DOHH2 (cell line): ENCODE data around the gene RNF150.

Experiments
- H3F3A ChIP-seq: fragments of 200-600 bp; sonication (generic), shearing (Covaris generic); 2 replicates; pipeline ENCODE4 v1.6.0; 2016; ENCODE audit warnings: antibody characterized with exemption, mild to moderate bottlenecking; ENCODE audit not compliant: control insufficient read depth, insufficient read depth
- H3K27ac ChIP-seq: fragments of 200-600 bp; sonication (generic); 2 replicates; pipeline ENCODE4 v1.5.1; 2014; ENCODE audit warnings: low read depth, mild to moderate bottlenecking, low read length, moderate library complexity
- H3K27me3 ChIP-seq: fragments of 200-600 bp; sonication (generic); 2 replicates; pipeline ENCODE4 v1.6.1; 2014; ENCODE audit warnings: mild to moderate bottlenecking, low read length, mixed read lengths; ENCODE audit not compliant: control insufficient read depth
- H3K36me3 ChIP-seq: fragments of 200-600 bp; sonication (generic); 2 replicates; pipeline ENCODE4 v1.6.1; 2014; ENCODE audit warnings: mild to moderate bottlenecking, low read length, moderate library complexity, mixed read lengths; ENCODE audit not compliant: control insufficient read depth
- H3K4me1 ChIP-seq: fragments of 200-600 bp; sonication (generic); 2 replicates; pipeline ENCODE4 v1.6.1; 2014; ENCODE audit warnings: mild to moderate bottlenecking, low read length, mixed read lengths; ENCODE audit not compliant: control insufficient read depth
- H3K4me2 ChIP-seq: fragments of 200-600 bp; sonication (generic); 2 replicates; pipeline ENCODE4 v1.6.0; 2014; ENCODE audit warnings: mild to moderate bottlenecking, low read length, moderate library complexity
- H3K4me3 ChIP-seq: fragments of 200-600 bp; sonication (generic); 2 replicates; pipeline ENCODE4 v1.5.1; 2014; ENCODE audit warnings: mild to moderate bottlenecking, low read length, mixed read lengths
- H3K79me2 ChIP-seq: fragments of 200-600 bp; sonication (generic); 2 replicates; pipeline ENCODE4 v1.6.1; 2014; ENCODE audit warnings: mild to moderate bottlenecking, low read length, mixed read lengths; ENCODE audit not compliant: control insufficient read depth
- H3K9me2 ChIP-seq: fragments of 200-600 bp; sonication (generic); replicated peaks from 2 replicates; pipeline ENCODE4 v1.6.1; 2014; ENCODE audit warnings: mild to moderate bottlenecking, low read length, mixed read lengths; ENCODE audit not compliant: control insufficient read depth
- H3K9me3 ChIP-seq: fragments of 200-600 bp; sonication (generic); 2 replicates; pipeline ENCODE4 v1.6.1; 2014; ENCODE audit warnings: antibody characterized with exemption, low read length, mixed read lengths; ENCODE audit not compliant: control insufficient read depth, insufficient read depth
- H4K20me1 ChIP-seq: fragments of 200-600 bp; sonication (generic); 2 replicates; pipeline ENCODE4 v1.6.0; 2014; ENCODE audit warnings: low read depth, mild to moderate bottlenecking, antibody characterized with exemption, low read length, moderate library complexity; ENCODE audit not compliant: control insufficient read depth, insufficient read depth
- CTCF ChIP-seq: fragments of 200-600 bp; sonication (generic); IDR thresholded peaks from one replicate; pipeline ENCODE4 v1.5.1; 2014; ENCODE audit warnings: antibody characterized with exemption, mild to moderate bottlenecking, low read depth, low read length; ENCODE audit not compliant: poor library complexity, severe bottlenecking
- EZH2phosphoT487 ChIP-seq: fragments of 200-600 bp; sonication (generic); IDR thresholded peaks from 2 replicates; pipeline ENCODE4 v1.6.1; 2017; ENCODE audit warnings: borderline replicate concordance, mild to moderate bottlenecking, antibody characterized with exemption, low read length, moderate library complexity, mixed read lengths

The RNF150 gene

DNA sequence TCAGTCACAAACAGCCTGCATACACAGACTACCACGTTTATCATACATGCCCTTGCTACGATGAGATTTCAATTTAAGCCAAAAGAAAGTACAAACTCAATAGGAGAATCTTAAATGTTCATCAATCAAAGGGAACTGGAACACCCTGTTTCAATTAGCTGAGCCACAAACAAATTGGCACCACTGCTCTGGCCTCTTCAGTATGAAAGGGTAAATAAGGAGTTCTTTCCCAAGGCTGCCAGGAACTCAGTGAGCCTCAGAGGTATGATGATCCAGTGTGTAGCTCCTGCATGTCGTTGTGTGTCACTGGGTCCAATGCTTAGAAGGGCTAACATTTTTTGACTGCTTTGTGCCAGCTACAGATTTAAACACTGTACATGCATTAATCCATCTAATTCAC lies 5.4 kb downstream of the RNF150 start:
- Histone ChIP-seq H3K4me1 (no peaks in the 10 kb centered on the region), H4K20me1 (no peaks in the 10 kb centered on the region), H3K27ac (no peak overlapping the region), H3K27me3 (no peaks in the 10 kb centered on the region), H3F3A (no peaks in the 10 kb centered on the region), H3K79me2 (no peaks in the 10 kb centered on the region), H3K9me2 (no peaks in the 10 kb centered on the region), H3K36me3 (no peaks in the 10 kb centered on the region), H3K9me3 (no peaks in the 10 kb centered on the region), H3K4me3 (no peak overlapping the region), H3K4me2 (no peak overlapping the region)
- TF ChIP-seq EZH2phosphoT487 = no peak
- TF ChIP-seq CTCF = no peak

GRCh38 chr4:141126769-141127168 lies 6.5 kb downstream of the RNF150 start:
- H4K20me1 ChIP-seq = no peaks in the 10 kb centered on the region
- H3K27me3 ChIP-seq = no peaks in the 10 kb centered on the region
- no peak overlapping the region for H3K27ac ChIP-seq
- no peak overlapping the region for H3K4me2 ChIP-seq
- no peaks in the 10 kb centered on the region for H3K36me3 ChIP-seq
- H3K9me3 ChIP-seq = no peaks in the 10 kb centered on the region
- no peak for TF ChIP-seq CTCF
- no peak for TF ChIP-seq EZH2phosphoT487
- H3K9me2 ChIP-seq = no peaks in the 10 kb centered on the region
- H3F3A ChIP-seq = no peaks in the 10 kb centered on the region
- no peaks in the 10 kb centered on the region for H3K79me2 ChIP-seq
- H3K4me3 ChIP-seq = no peak overlapping the region
- no peaks in the 10 kb centered on the region for H3K4me1 ChIP-seq

- Histone ChIP-seq H3K36me3 (no peaks in the 10 kb centered on the region), H3F3A (no peaks in the 10 kb centered on the region), H3K4me2 (no peak overlapping the region), H3K4me1 (no peaks in the 10 kb centered on the region), H3K27ac (no peak overlapping the region), H3K4me3 (no peak overlapping the region), H4K20me1 (no peaks in the 10 kb centered on the region), H3K79me2 (no peaks in the 10 kb centered on the region), H3K27me3 (no peaks in the 10 kb centered on the region), H3K9me3 (no peaks in the 10 kb centered on the region), H3K9me2 (no peaks in the 10 kb centered on the region)
- no peak for TF ChIP-seq EZH2phosphoT487
- TF ChIP-seq CTCF = no peak
Observed at GRCh38 chr4:141124224-141124623, 9.0 kb downstream of the RNF150 start.
